Hypothalamus (tissue), 51 donors: Measurements from ENCODE around the gene ZSCAN18.

Source experiments
- DNase-seq, 51 donors: peaks; one replicate each; lab custom pipeline; 2025; lab: John Stamatoyannopoulos, UW

ZSCAN18 gene

GRCh38 chr19:58086825-58087710 is 11.0 kb downstream of the ZSCAN18 start:
- no peak for DNase-seq

GRCh38 chr19:58085348-58085875 is 12.6 kb downstream of the ZSCAN18 start:
- DNase-seq: no peak

- no peak for DNase-seq
These were observed 13.3 kb downstream of the ZSCAN18 start for GRCh38 chr19:58084596-58085347.

GRCh38 chr19:58083021-58083420 is 15.0 kb downstream of the ZSCAN18 start:
- DNase-seq: no peak

- DNase-seq: no peak
These were observed 18.2 kb downstream of the ZSCAN18 start for GRCh38 chr19:58079792-58080191.

- DNase-seq: no peak
These were observed 30.7 kb downstream of the ZSCAN18 start for GRCh38 chr19:58067240-58067912.

- no peak for DNase-seq
These were observed 34.3 kb downstream of the ZSCAN18 start for GRCh38 chr19:58063712-58064111.

- no peak for DNase-seq
These were observed 37.8 kb downstream of the ZSCAN18 start for GRCh38 chr19:58060231-58060630.

GRCh38 chr19:58059671-58060078 is 38.4 kb downstream of the ZSCAN18 start:
- DNase-seq: peak in 5 of 51 donors; percentile 16 to 68 (median 42)

- DNase-seq: peak; percentile 54 to 98 (median 83)
These were observed 38.9 kb downstream of the ZSCAN18 start, which contains the start of gene ZNF135 for GRCh38 chr19:58059003-58059670. TSS of gene ZNF135 (plus strand) at chr19:58059282. CDS start at chr19:58060003, 721 bp downstream.

- DNase-seq: peak in 7 of 51 donors; percentile 5 to 16 (median 12)
These were observed 39.6 kb downstream of the ZSCAN18 start for GRCh38 chr19:58058467-58058866.

GRCh38 chr19:58056861-58057260 is 41.2 kb downstream of the ZSCAN18 start:
- DNase-seq: no peak

GRCh38 chr19:58056261-58056660 is 41.8 kb downstream of the ZSCAN18 start:
- DNase-seq: no peak

GRCh38 chr19:58054901-58055874 is 42.8 kb downstream of the ZSCAN18 start:
- DNase-seq: peak in 46 of 51 donors; percentile 4 to 83 (median 41)

- no peak for DNase-seq
These were observed 44.4 kb downstream of the ZSCAN18 start for GRCh38 chr19:58053480-58054156.

- DNase-seq: no peak
These were observed 45.8 kb downstream of the ZSCAN18 start for GRCh38 chr19:58052256-58052655.

GRCh38 chr19:58047672-58048071 is 50.4 kb downstream of the ZSCAN18 start:
- no peak for DNase-seq

- DNase-seq: no peak
These were observed 51.2 kb downstream of the ZSCAN18 start for GRCh38 chr19:58046856-58047255.
